ENCODE data around the gene UNCX.

The UNCX gene

GRCh38 chr7:1244700-1245523, 12.2 kb downstream of the UNCX start:
- Histone ChIP-seq H3K27me3 (replicated peaks) (peaks cover 87% of the 10 kb centered on the region), H3K27ac (no peak overlapping the region), H3K4me3 (ENCODE audit: low read depth, low read length) (no peak overlapping the region), H3K36me3 (replicated peaks) (no peaks in the 10 kb centered on the region)
- no peak for TF ChIP-seq CTCF (IDR thresholded peaks at IDR 0.05; ENCODE audit: low read depth, low read length, missing control alignments)
- in situ Hi-C loops (cut with HindIII; ENCODE audit: low pct_ligation_motif_present, low sequenced_read_pairs), result no loop called here
- no peak for DNase-seq

- in situ Hi-C loops (cut with HindIII; ENCODE audit: low pct_ligation_motif_present, low sequenced_read_pairs), result no loop called here
- Histone ChIP-seq H3K4me3 (ENCODE audit: low read depth, low read length) (no peak overlapping the region), H3K27me3 (replicated peaks) (peaks cover 89% of the 10 kb centered on the region), H3K36me3 (replicated peaks) (no peaks in the 10 kb centered on the region), H3K27ac (no peak overlapping the region)
- DNase-seq, result no peak
- TF ChIP-seq CTCF (IDR thresholded peaks at IDR 0.05; ENCODE audit: low read depth, low read length, missing control alignments), result no peak
Measured at GRCh38 chr7:1245524-1246050, 12.9 kb downstream of the UNCX start.

GRCh38 chr7:1246160-1246870, 13.6 kb downstream of the UNCX start:
- Histone ChIP-seq H3K36me3 (replicated peaks) (no peaks in the 10 kb centered on the region), H3K4me3 (ENCODE audit: low read depth, low read length) (no peak overlapping the region), H3K27me3 (replicated peaks) (peaks cover 88% of the 10 kb centered on the region), H3K27ac (no peak overlapping the region)
- TF ChIP-seq CTCF (IDR thresholded peaks at IDR 0.05; ENCODE audit: low read depth, low read length, missing control alignments), result no peak
- DNase-seq, result no peak
- in situ Hi-C loops (cut with HindIII; ENCODE audit: low pct_ligation_motif_present, low sequenced_read_pairs), result no loop called here

GRCh38 chr7:1246871-1247526, 14.3 kb downstream of the UNCX start:
- in situ Hi-C loops (cut with HindIII; ENCODE audit: low pct_ligation_motif_present, low sequenced_read_pairs), result no loop called here
- no peaks in the 10 kb centered on the region for H3K36me3 ChIP-seq (replicated peaks)
- H3K27ac ChIP-seq, result no peak overlapping the region
- H3K4me3 ChIP-seq (ENCODE audit: low read depth, low read length), result no peak overlapping the region
- no peak for DNase-seq
- H3K27me3 ChIP-seq (replicated peaks), result peaks cover 85% of the 10 kb centered on the region
- no peak for TF ChIP-seq CTCF (IDR thresholded peaks at IDR 0.05; ENCODE audit: low read depth, low read length, missing control alignments)

- no peak for DNase-seq
- Histone ChIP-seq H3K27me3 (replicated peaks) (peaks cover 83% of the 10 kb centered on the region), H3K36me3 (replicated peaks) (no peaks in the 10 kb centered on the region), H3K27ac (no peak overlapping the region), H3K4me3 (ENCODE audit: low read depth, low read length) (no peak overlapping the region)
- in situ Hi-C loops (cut with HindIII; ENCODE audit: low pct_ligation_motif_present, low sequenced_read_pairs), result no loop called here
- TF ChIP-seq CTCF (IDR thresholded peaks at IDR 0.05; ENCODE audit: low read depth, low read length, missing control alignments), result no peak
Measured at GRCh38 chr7:1247527-1248041, 14.9 kb downstream of the UNCX start.

Measured in brain microvascular endothelial cell (primary cell).